Subcutaneous adipose tissue (tissue), 4 donors: ENCODE results near the gene CSNK2A2. TPM values are rescaled to one million over a fixed set of nuclear protein-coding genes. Genes with fewer than 3 reads are reported as not detected.

Experiments used
- CTCF ChIP-seq: fragments of 450-650 bp; IDR thresholded peaks from one replicate; pipeline ENCODE4 v1.5.1; 2016; ENCODE audit warnings: low read depth, mild to moderate bottlenecking, control low read depth, antibody characterized with exemption, moderate library complexity
- total RNA-seq, 4 donors: library from RNA; depleted of rRNA; stranded (reverse); fragments of >200 nt; gene quantifications; one replicate each; pipeline ENCODE4 v1.1.0, GENCODE V29; 2016

Gene CSNK2A2
- total RNA-seq, 4 donors from 2014 or later: 49.3 to 62.2 (median 55.0) TPM

- TF ChIP-seq CTCF: no peak
Observed at GRCh38 chr16:58212824-58213655, 15.1 kb upstream of the CSNK2A2 start.

- no peak for TF ChIP-seq CTCF
Observed at GRCh38 chr16:58211846-58212245, 13.9 kb upstream of the CSNK2A2 start.

- no peak for TF ChIP-seq CTCF
Observed at GRCh38 chr16:58211245-58211644, 13.3 kb upstream of the CSNK2A2 start.

- TF ChIP-seq CTCF: no peak
Observed at GRCh38 chr16:58205276-58206036, 7.5 kb upstream of the CSNK2A2 start.

- no peak for TF ChIP-seq CTCF
Observed at GRCh38 chr16:58201163-58201562, 3.3 kb upstream of the CSNK2A2 start.

- no peak for TF ChIP-seq CTCF
Observed at GRCh38 chr16:58200004-58200797, 2.3 kb upstream of the CSNK2A2 start.
